ENCODE measurements around the gene PYCR2.
"Not testable (repeated sequence)": the region's sequence is repeated elsewhere in the genome, so short reads cannot be mapped to it uniquely, and the experiment has no call there.

PYCR2 gene

DNA sequence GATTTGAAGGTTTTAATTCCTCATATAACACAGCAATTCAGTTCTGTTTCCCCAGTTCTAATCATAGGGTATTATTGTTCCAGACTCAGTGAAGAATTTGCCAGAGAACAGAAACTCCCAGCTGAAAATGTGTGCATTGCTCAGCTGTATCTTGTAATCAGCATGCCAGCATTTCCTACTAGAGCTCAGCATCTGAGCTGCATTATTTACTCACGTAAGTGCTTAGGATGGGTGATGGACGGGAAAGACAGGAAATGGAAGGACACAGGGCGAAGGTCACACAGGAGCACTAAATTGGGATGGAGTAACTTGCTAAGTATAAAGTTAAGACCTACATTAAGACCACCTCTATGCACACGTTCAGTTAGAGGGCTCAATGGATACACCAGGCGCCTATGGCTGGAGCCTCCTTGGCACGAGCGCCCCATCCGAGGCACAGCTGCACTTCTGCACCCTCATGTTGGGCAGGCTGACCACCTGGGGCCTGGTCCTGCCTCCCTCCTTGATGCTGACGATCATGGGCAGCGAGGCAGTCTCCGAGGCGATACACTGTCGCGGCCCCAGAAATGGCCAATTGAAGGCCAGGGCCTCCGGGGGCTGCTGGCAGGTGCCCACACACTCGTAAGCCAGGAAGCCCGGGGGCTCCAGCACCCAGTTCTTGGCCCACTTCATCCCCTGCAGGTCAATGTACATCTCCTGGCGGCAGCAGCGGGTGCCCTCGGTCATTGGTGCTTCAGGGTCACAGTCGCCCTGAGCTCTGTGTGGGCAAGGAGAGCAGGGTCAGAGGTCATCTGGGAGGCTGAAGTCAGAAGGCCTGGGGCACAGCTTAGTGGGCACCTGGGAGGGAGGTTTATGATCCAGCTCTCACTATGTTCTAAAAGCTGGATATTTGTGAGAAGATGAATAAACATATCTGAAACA is 13.3 kb upstream of the PYCR2 start:
- Histone ChIP-seq H3K9ac (ENCODE audit: insufficient read length, low read depth) (no peak overlapping the region), H3K36me3 (ENCODE audit: insufficient read depth, insufficient read length, low read length) (no peaks in the 10 kb centered on the region), H3K9me3 (ENCODE audit: insufficient read depth, low read length) (no peaks in the 10 kb centered on the region), H3K4me1 (ENCODE audit: insufficient read depth, insufficient read length) (no peaks in the 10 kb centered on the region), H3K4me3 (ENCODE audit: insufficient read length, low read depth) (no peak overlapping the region), H3K27me3 (ENCODE audit: insufficient read depth, insufficient read length) (peaks cover 14% of the 10 kb centered on the region)
- no peak for DNase-seq (ENCODE audit: low read depth, low spot score)
- no peak for TF ChIP-seq SUZ12 (IDR thresholded peaks at IDR 0.05; ENCODE audit: extremely low read depth, insufficient read depth, insufficient read length)
- TF ChIP-seq ZNF274 (IDR thresholded peaks at IDR 0.05; ENCODE audit: low read depth, low read length) = no peak
- TF ChIP-seq YY1 (IDR thresholded peaks at IDR 0.05; ENCODE audit: insufficient read depth, insufficient read length) = no peak

DNA sequence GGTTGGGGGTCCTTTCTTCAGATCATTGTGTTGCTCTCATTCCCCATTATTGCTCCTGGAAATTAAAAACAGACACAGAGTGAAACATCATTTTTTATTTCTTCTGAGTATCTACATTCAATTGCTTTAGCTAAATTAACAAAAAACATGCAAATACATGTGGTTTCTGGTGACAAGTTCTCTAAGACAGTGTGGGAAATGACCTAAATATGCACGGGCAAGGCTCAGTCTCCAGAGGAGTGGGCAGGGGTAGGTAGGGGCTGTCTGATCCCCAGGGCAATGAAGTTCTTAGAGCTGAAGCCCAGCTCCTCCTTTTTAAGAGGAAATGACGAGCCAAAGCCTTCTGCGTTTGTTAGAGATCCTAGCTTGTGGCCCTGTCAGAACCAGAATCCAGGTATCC is 12.5 kb upstream of the PYCR2 start:
- Histone ChIP-seq H3K4me1 (ENCODE audit: insufficient read depth, insufficient read length) (no peaks in the 10 kb centered on the region), H3K9ac (ENCODE audit: insufficient read length, low read depth) (no peak overlapping the region), H3K27me3 (ENCODE audit: insufficient read depth, insufficient read length) (peaks cover 7% of the 10 kb centered on the region)

DNA sequence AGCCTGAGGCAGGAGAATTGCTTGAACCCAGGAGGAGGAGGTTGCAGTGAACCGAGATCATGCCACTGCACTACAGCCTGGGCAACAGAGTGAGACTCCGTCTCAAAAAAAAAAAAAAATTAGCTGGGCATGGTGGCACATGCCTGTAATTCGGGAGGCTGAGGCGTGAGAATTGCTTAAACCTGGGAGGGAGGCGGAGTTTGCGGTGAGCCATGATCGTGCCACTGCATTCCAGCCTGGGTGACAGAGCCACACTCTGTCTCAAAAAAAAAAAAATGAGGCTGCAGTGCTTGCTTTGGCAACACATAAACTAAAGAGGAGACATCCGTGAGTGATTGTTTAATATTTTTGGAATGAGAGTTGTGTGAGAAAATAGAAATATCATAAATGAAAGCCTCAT is 12.0 kb upstream of the PYCR2 start:
- not testable (repeated sequence) for DNase-seq (ENCODE audit: low read depth, low spot score)

More for the DNA sequence above, 12.5 kb upstream of the PYCR2 start:
- Histone ChIP-seq H3K36me3 (ENCODE audit: insufficient read depth, insufficient read length, low read length) (no peaks in the 10 kb centered on the region), H3K4me3 (ENCODE audit: insufficient read length, low read depth) (no peak overlapping the region), H3K9me3 (ENCODE audit: insufficient read depth, low read length) (no peaks in the 10 kb centered on the region)
- no peak for DNase-seq (ENCODE audit: low read depth, low spot score)
- TF ChIP-seq ZNF274 (IDR thresholded peaks at IDR 0.05; ENCODE audit: low read depth, low read length) (no peak), SUZ12 (IDR thresholded peaks at IDR 0.05; ENCODE audit: extremely low read depth, insufficient read depth, insufficient read length) (no peak), YY1 (IDR thresholded peaks at IDR 0.05; ENCODE audit: insufficient read depth, insufficient read length) (no peak)

DNA sequence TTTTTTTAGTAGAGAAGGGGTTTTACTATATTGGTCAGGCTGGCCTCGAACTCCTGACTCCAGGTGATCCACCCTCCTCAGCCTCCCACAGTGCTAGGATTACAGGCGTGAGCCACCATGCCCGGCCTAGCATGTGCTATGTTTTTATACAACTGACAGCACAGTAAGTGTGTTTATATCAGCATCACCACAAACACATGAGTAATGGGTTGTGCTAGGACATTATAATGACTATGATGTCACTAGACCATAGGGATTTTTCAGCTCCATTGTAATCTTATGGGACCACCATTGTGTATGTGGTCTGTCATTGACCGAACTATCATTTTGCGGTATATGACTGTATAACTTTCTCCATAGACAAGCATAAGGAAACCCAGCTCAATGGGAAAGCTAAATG is 10.7 kb upstream of the PYCR2 start:
- Histone ChIP-seq H3K36me3 (ENCODE audit: insufficient read depth, insufficient read length, low read length) (no peaks in the 10 kb centered on the region), H3K27me3 (ENCODE audit: insufficient read depth, insufficient read length) (no peaks in the 10 kb centered on the region), H3K4me3 (ENCODE audit: insufficient read length, low read depth) (no peak overlapping the region), H3K9ac (ENCODE audit: insufficient read length, low read depth) (no peak overlapping the region), H3K4me1 (ENCODE audit: insufficient read depth, insufficient read length) (no peaks in the 10 kb centered on the region), H3K9me3 (ENCODE audit: insufficient read depth, low read length) (no peaks in the 10 kb centered on the region)
- no peak for DNase-seq (ENCODE audit: low read depth, low spot score)
- TF ChIP-seq SUZ12 (IDR thresholded peaks at IDR 0.05; ENCODE audit: extremely low read depth, insufficient read depth, insufficient read length) (no peak), YY1 (IDR thresholded peaks at IDR 0.05; ENCODE audit: insufficient read depth, insufficient read length) (no peak), ZNF274 (IDR thresholded peaks at IDR 0.05; ENCODE audit: low read depth, low read length) (no peak)

More for the DNA sequence above, 12.0 kb upstream of the PYCR2 start:
- H3K9me3 ChIP-seq (ENCODE audit: insufficient read depth, low read length); H3K4me3 ChIP-seq (ENCODE audit: insufficient read length, low read depth); H3K27me3 ChIP-seq (ENCODE audit: insufficient read depth, insufficient read length); H3K4me1 ChIP-seq (ENCODE audit: insufficient read depth, insufficient read length); H3K9ac ChIP-seq (ENCODE audit: insufficient read length, low read depth); H3K36me3 ChIP-seq (ENCODE audit: insufficient read depth, insufficient read length, low read length): not testable (repeated sequence)

DNA sequence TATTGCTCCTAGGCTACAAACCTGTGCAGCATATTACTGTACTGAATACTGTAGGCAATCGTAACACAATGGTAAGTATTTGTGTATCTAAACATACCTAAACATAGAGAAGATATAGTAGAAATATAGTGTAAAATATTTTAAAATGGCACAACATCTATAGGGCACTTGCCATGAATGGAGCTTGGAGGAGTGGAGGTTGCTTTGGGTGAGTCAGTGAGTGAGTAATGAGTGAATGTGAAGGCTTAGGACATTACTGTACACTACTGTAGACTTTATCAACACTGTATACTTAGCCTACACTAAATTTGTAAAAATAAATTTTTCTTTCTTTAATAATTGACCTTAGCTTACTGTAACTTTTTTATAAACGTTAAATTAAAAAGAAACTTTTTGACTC is 9.0 kb upstream of the PYCR2 start:
- no peaks in the 10 kb centered on the region for H3K9me3 ChIP-seq (ENCODE audit: insufficient read depth, low read length)
- DNase-seq (ENCODE audit: low read depth, low spot score) = no peak
- H3K9ac ChIP-seq (ENCODE audit: insufficient read length, low read depth) = no peak overlapping the region
- no peak overlapping the region for H3K4me3 ChIP-seq (ENCODE audit: insufficient read length, low read depth)
- no peaks in the 10 kb centered on the region for H3K36me3 ChIP-seq (ENCODE audit: insufficient read depth, insufficient read length, low read length)
- H3K27me3 ChIP-seq (ENCODE audit: insufficient read depth, insufficient read length) = no peaks in the 10 kb centered on the region
- TF ChIP-seq SUZ12 (IDR thresholded peaks at IDR 0.05; ENCODE audit: extremely low read depth, insufficient read depth, insufficient read length) (no peak), YY1 (IDR thresholded peaks at IDR 0.05; ENCODE audit: insufficient read depth, insufficient read length) (no peak), ZNF274 (IDR thresholded peaks at IDR 0.05; ENCODE audit: low read depth, low read length) (no peak)
- peaks cover 2% of the 10 kb centered on the region for H3K4me1 ChIP-seq (ENCODE audit: insufficient read depth, insufficient read length)

DNA sequence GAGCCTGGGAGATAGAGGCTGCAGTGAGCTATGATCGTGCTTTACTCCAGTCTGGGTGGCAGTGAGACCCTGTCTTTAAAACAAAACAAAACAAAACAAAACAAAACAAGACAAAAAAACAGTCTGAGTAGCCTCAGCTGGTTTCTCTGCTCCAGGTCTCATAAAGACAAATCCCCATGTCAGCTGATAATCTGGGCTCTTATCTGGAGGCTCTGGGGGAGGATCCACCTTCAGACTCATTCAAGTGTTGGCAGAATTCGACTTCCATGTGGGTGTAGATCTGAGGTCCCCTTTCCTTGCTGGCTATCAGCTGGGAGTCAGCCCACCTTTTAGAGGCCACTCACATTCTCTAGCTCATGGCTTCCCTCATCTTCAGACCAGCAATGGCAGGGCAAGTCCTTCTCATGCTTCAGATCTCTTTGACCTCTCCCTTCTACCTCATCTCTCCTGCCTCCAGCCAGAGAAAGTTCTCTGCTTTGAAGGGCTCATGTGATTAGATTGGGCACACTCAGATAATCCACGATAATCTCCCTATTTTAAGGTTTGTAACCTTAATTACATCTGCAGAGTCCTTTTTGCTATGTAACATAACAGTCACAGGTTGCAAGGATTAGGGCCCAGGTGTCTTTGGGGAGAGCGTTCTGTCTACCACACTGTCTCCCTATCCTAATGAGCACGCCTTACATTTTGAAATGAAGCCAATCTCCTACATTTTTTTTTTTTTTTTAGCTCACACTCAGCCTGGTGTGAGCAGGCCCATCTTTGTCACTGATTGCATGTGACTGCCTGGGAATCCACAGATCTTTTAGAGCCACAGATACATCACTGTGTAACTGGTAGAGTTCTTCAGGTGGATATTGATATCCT is 7.5 kb upstream of the PYCR2 start:
- peaks cover 3% of the 10 kb centered on the region for H3K4me1 ChIP-seq (ENCODE audit: insufficient read depth, insufficient read length)
- H3K9me3 ChIP-seq (ENCODE audit: insufficient read depth, low read length) = no peaks in the 10 kb centered on the region
- DNase-seq (ENCODE audit: low read depth, low spot score) = no peak
- no peak overlapping the region for H3K4me3 ChIP-seq (ENCODE audit: insufficient read length, low read depth)
- H3K36me3 ChIP-seq (ENCODE audit: insufficient read depth, insufficient read length, low read length) = no peaks in the 10 kb centered on the region
- no peak for TF ChIP-seq YY1 (IDR thresholded peaks at IDR 0.05; ENCODE audit: insufficient read depth, insufficient read length)
- no peak for TF ChIP-seq ZNF274 (IDR thresholded peaks at IDR 0.05; ENCODE audit: low read depth, low read length)
- TF ChIP-seq SUZ12 (IDR thresholded peaks at IDR 0.05; ENCODE audit: extremely low read depth, insufficient read depth, insufficient read length) = no peak
- no peaks in the 10 kb centered on the region for H3K27me3 ChIP-seq (ENCODE audit: insufficient read depth, insufficient read length)
- H3K9ac ChIP-seq (ENCODE audit: insufficient read length, low read depth) = no peak overlapping the region

DNA sequence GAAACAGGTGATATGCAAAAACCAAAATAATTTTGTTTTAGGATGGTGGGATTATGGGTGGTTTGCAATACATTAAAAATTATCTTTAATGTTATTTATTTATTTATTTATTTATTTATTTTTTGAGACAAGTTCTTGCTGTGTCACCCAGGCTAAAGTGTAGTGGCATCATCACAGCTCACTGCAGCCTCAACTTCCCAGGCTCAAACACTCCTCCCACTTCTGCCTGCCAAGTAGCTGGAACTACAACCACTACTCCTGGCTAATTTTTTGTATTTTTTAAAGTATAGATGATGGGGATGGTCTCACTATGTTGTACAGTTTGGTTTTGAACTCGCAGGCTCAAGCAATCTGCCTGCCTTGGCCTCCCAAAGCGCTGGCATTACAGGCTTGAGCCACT is 6.5 kb upstream of the PYCR2 start:
- no peak for TF ChIP-seq ZNF274 (IDR thresholded peaks at IDR 0.05; ENCODE audit: low read depth, low read length)
- TF ChIP-seq YY1 (IDR thresholded peaks at IDR 0.05; ENCODE audit: insufficient read depth, insufficient read length) = no peak
- TF ChIP-seq SUZ12 (IDR thresholded peaks at IDR 0.05; ENCODE audit: extremely low read depth, insufficient read depth, insufficient read length) = no peak
- Histone ChIP-seq H3K4me3 (ENCODE audit: insufficient read length, low read depth) (no peak overlapping the region), H3K9ac (ENCODE audit: insufficient read length, low read depth) (no peak overlapping the region), H3K27me3 (ENCODE audit: insufficient read depth, insufficient read length) (no peaks in the 10 kb centered on the region), H3K9me3 (ENCODE audit: insufficient read depth, low read length) (no peaks in the 10 kb centered on the region), H3K36me3 (ENCODE audit: insufficient read depth, insufficient read length, low read length) (no peaks in the 10 kb centered on the region), H3K4me1 (ENCODE audit: insufficient read depth, insufficient read length) (peaks cover 3% of the 10 kb centered on the region)
- no peak for DNase-seq (ENCODE audit: low read depth, low spot score)

DNA sequence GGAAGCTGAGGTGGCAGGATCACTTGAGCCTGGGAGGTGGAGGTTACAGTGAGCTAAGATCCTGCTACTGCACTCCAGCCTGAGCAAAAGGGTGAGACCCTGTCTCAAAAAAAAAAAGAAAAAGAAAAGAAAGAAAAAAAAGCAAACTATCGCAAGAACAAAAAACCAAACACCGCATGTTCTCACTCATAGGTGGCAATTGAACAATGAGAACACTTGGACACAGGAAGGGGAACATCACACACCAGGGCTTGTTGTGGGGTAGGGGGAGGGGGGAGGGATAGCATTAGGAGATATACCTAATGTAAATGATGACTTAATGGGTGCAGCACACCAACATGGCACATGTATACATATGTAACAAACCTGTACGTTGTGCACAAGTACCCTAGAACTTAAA is 5.4 kb upstream of the PYCR2 start:
- not testable (repeated sequence) for H3K27me3 ChIP-seq (ENCODE audit: insufficient read depth, insufficient read length); H3K36me3 ChIP-seq (ENCODE audit: insufficient read depth, insufficient read length, low read length); H3K4me3 ChIP-seq (ENCODE audit: insufficient read length, low read depth); H3K9ac ChIP-seq (ENCODE audit: insufficient read length, low read depth); H3K4me1 ChIP-seq (ENCODE audit: insufficient read depth, insufficient read length); DNase-seq (ENCODE audit: low read depth, low spot score); H3K9me3 ChIP-seq (ENCODE audit: insufficient read depth, low read length)

Data from NT2/D1 (cell line).